Heart left ventricle (tissue), 16 donors: ENCODE data around the gene RNU5B-1. TPM values are rescaled to one million over a fixed set of nuclear protein-coding genes. Genes with fewer than 3 reads are reported as not detected.
A peak's percentile ranks its signal among the peaks of the same experiment; 100 is the strongest.

Experiments
- ATAC-seq, 4 donors: fragments of 200-7000 bp; cut with Tn5 transposase; one replicate each; pipeline ENCODE4 v1.9.1; 2020 to 2022; ENCODE audit warnings: moderate library complexity in 4 of 4, mild to moderate bottlenecking in 3 of 4, moderate number of reproducible peaks in 1 of 4
- DNase-seq, 5 donors: peaks; one replicate each; pipeline ENCODE4 v3.0.0-alpha.2; 2020
- H3K27ac ChIP-seq, 12 donors: fragments of 200-600 bp; sonication (generic) in 4 of 12; one replicate each; pipeline versions ENCODE4 v1.5.0 to v1.8.0; 2016 to 2022; ENCODE audit warnings: mild to moderate bottlenecking in 2 of 12
- H3K27me3 ChIP-seq, 9 donors: fragments of 200-600 bp; sonication (generic) in 2 of 9; one replicate each; pipeline versions ENCODE4 v1.5.1 to v1.8.0; 2016 to 2022; ENCODE audit warnings: mild to moderate bottlenecking in 3 of 9
- H3K36me3 ChIP-seq, 9 donors: fragments of 200-600 bp; sonication (generic) in 2 of 9; one replicate each; pipeline versions ENCODE4 v1.5.0 to v1.8.0; 2018 to 2022; ENCODE audit warnings: mild to moderate bottlenecking in 2 of 9
- H3K4me1 ChIP-seq, 12 donors: fragments of 200-600 bp; sonication (generic) in 4 of 12; one replicate each; pipeline versions ENCODE4 v1.5.0 to v1.8.0; 2016 to 2022; ENCODE audit warnings: mild to moderate bottlenecking in 3 of 12
- H3K4me3 ChIP-seq, 12 donors: fragments of 200-600 bp; sonication (generic) in 4 of 12; one replicate each; pipeline versions ENCODE4 v1.5.0 to v1.8.0; 2017 to 2022; ENCODE audit warnings: mild to moderate bottlenecking in 9 of 12, moderate library complexity in 4 of 12
- H3K9me3 ChIP-seq, 12 donors: fragments of 200-600 bp; sonication (generic) in 4 of 12; one replicate each; pipeline versions ENCODE4 v1.5.0 to v1.8.0; 2016 to 2022; ENCODE audit warnings: mild to moderate bottlenecking in 1 of 12
- POLR2A ChIP-seq, 2 donors: fragments of 450-650 bp; IDR thresholded peaks; one replicate each; pipeline ENCODE4 v1.6.1; 2017; ENCODE audit warnings: antibody characterized with exemption in 2 of 2, mild to moderate bottlenecking in 2 of 2, moderate library complexity in 2 of 2
- WGBS, 4 donors: extraction: QIAGEN DNeasy Blood & Tissue Kit in 2 of 4; methylation state at CpG; one replicate each; pipeline versions ENCODE4 v1.1.5 to v1.1.7; 2013 to 2018; 5-methylcytosine and 5-hydroxymethylcytosine counted together
- intact Hi-C, 10 donors: fragments of 100-400 bp; cut with DNase I; formaldehyde crosslinking; loops; one replicate each; pipeline versions ENCODE4 v1.11.1 to v1.14.2; 2022
- long read RNA-seq, 3 donors: library from polyadenylated mRNA; unstranded; transcript quantifications; one replicate each; pipeline ENCODE4 v2.0.0, GENCODE V29; 2020 to 2021
- polyA plus RNA-seq, 2 donors: library from polyadenylated mRNA; stranded (reverse); fragments of 200-250 nt; gene quantifications; one replicate each; pipeline ENCODE4 v1.2.3, GENCODE V29; 2013
- total RNA-seq, 9 donors: library from RNA; depleted of rRNA in 2 of 9; stranded (reverse); fragments of >200 nt in 2 of 9; fragmentation: NEBNext Ultra II Directional in 3 of 9; extraction: Animal tissue kit (Norgen Biotek cat#: 25700) in 3 of 9; gene quantifications; one replicate each; pipeline versions ENCODE4 v1.1.0 to v1.2.4, GENCODE V29; 2016 to 2023
- TF ChIP-seq, protein P1 (sequence below), 12 donors: fragments of 200-600 bp; sonication (generic) in 4 of 12; IDR thresholded peaks; one replicate each; pipeline versions ENCODE4 v1.5.0 to v1.8.0; 2018 to 2022; ENCODE audit warnings: antibody characterized with exemption in 12 of 12, mild to moderate bottlenecking in 5 of 12
- donor health status: ischemic (EF 13 %, LVEDD 7.1; RV severe dilation, severe dysfunction).
- donor health status: healthy with polysubstance abuse.
- donor health status: DM: no; HTN: yes; CAD: no.
- donor health status: DM: no; HTN: no; CAD: no.
- donor health status: ischemic (EF 25% LVEDD 6.9; RV normal size, moderate dysfunction).
- donor health status: ischemic (EF 25% LVEDD 5.7; RV mildly dilated, moderate dysfunction).
- donor health status: healthy.
- donor health status: DM: yes; HTN: yes; CAD: no.
- donor health status: ischemic (EF 35%, LVEDD 5.7; RV mildly dilated, moderate dysfunction).
- donor health status: nonischemic (EF 11% LVEDD 7.7; RV severe dilation, severe dysfunction).
- donor health status: DM: yes; HTN: yes; CAD: no.
- donor health status: PGD.
- donor health status: ischemic (EF 29% LVEDD 5.4; RV normal size, mild dysfunction).
- donor health status: nonischemic (EF 23%, LVEDD 6.1; RV moderate dilation, normal function).

RNU5B-1 gene
- total RNA-seq (10 to 100 TPM in 2 of 9 donors, not detected in 7; 18.6 to 30.4 TPM), polyA plus RNA-seq (not detected)
- long read RNA-seq, donor 1: 0 reads
- long read RNA-seq, donor 2: 0 reads
- long read RNA-seq, donor 3: 0 reads

- Histone ChIP-seq H3K36me3 (no peaks in the 10 kb centered on the region), H3K4me1 (peaks cover 0 to 15% (median 11%) of the 10 kb centered on the region in 12 donors), H3K27me3 (no peaks in the 10 kb centered on the region), H3K4me3 (peak within 1 kb of the TSS; percentile 30 to 74 (median 56)), H3K27ac (peak within 1 kb of the TSS; percentile 77 to 94 (median 91)), H3K9me3 (no peaks in the 10 kb centered on the region)
- intact Hi-C loops: loop anchor here in 1 of 10 donors (2.0 kb wide), 1 partner anchor 120 kb away; the partner anchor contains the start of gene CLPX
- ATAC-seq (peak; percentile 83 to 92 (median 90)), DNase-seq (peak; percentile 71 to 81 (median 77))
- TF ChIP-seq, protein P1, sequence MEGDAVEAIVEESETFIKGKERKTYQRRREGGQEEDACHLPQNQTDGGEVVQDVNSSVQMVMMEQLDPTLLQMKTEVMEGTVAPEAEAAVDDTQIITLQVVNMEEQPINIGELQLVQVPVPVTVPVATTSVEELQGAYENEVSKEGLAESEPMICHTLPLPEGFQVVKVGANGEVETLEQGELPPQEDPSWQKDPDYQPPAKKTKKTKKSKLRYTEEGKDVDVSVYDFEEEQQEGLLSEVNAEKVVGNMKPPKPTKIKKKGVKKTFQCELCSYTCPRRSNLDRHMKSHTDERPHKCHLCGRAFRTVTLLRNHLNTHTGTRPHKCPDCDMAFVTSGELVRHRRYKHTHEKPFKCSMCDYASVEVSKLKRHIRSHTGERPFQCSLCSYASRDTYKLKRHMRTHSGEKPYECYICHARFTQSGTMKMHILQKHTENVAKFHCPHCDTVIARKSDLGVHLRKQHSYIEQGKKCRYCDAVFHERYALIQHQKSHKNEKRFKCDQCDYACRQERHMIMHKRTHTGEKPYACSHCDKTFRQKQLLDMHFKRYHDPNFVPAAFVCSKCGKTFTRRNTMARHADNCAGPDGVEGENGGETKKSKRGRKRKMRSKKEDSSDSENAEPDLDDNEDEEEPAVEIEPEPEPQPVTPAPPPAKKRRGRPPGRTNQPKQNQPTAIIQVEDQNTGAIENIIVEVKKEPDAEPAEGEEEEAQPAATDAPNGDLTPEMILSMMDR (IDR thresholded peaks at IDR 0.05): peak in 11 of 12 donors; percentile 79 to 97 (median 87)
- TF ChIP-seq POLR2A (IDR thresholded peaks at IDR 0.05): peak in 1 of 2 donors; percentile 84
- WGBS, 4 donors: 1 to 2% (median 1%) methylated on average over 24 of the region's 24 CpGs
Measured at GRCh38 chr15:65304381-65305149, at the start of gene RNU5B-1. RNU5B-1 (plus strand) TSS chr15:65304677.

DNA sequence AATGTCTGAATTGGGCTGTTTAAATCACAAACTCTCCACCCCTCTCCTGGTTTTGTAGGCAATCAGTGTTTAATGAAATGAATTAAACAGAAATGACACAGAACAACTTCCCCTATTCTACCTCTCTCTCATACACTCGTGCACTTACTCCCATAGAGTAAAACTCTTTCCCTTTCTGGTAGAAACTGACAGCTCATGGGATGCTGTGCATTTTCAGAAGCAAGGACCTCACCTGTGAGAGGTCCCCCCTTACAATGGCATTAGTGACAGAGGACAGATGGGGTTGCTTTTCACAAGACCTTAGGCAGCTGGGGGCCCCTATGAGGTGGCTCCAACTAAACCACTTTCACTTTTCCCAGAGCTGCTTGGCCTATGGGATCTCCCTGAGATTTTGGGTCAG is 49.7 kb upstream of the RNU5B-1 start:
- TF ChIP-seq, protein P1 (IDR thresholded peaks at IDR 0.05): no peak
- TF ChIP-seq POLR2A (IDR thresholded peaks at IDR 0.05): no peak
- Histone ChIP-seq H3K4me1 (peaks cover 0 to 31% (median 1%) of the 10 kb centered on the region in 12 donors), H3K9me3 (no peaks in the 10 kb centered on the region), H3K27ac (peak overlapping the region in 2 of 12 donors; percentile 19 to 35), H3K4me3 (no peak overlapping the region), H3K27me3 (no peaks in the 10 kb centered on the region), H3K36me3 (peaks cover 0 to 31% (median 19%) of the 10 kb centered on the region in 9 donors)
- ATAC-seq (no peak), DNase-seq (no peak)
- WGBS, 4 donors: 72 to 88% (median 79%) methylated on average over 1 of the region's 1 CpG
- intact Hi-C loops: no loop called here

- H3K4me1 ChIP-seq: peaks cover 0 to 31% (median 1%) of the 10 kb centered on the region in 12 donors
- intact Hi-C loops: no loop called here
Measured at GRCh38 chr15:65255486-65256140, 48.9 kb upstream of the RNU5B-1 start.

More at GRCh38 chr15:65255486-65256140, 48.9 kb upstream of the RNU5B-1 start:
- ATAC-seq: no peak
- Histone ChIP-seq H3K36me3 (peaks cover 0 to 39% (median 26%) of the 10 kb centered on the region in 9 donors), H3K4me3 (no peak overlapping the region), H3K9me3 (no peaks in the 10 kb centered on the region), H3K27me3 (no peaks in the 10 kb centered on the region), H3K27ac (no peak overlapping the region)
- no peak for DNase-seq
- TF ChIP-seq, protein P1 (IDR thresholded peaks at IDR 0.05): no peak
- TF ChIP-seq POLR2A (IDR thresholded peaks at IDR 0.05): no peak
- WGBS, 4 donors: 92 to 95% (median 94%) methylated on average over 7 of the region's 7 CpGs
